ENCODE data around the gene ARF6. TPM values are rescaled to one million over a fixed set of nuclear protein-coding genes. Genes with fewer than 3 reads are reported as not detected.

The ARF6 gene
- total RNA-seq, 1 experiment from 2014 or later = 49.2 TPM

DNA sequence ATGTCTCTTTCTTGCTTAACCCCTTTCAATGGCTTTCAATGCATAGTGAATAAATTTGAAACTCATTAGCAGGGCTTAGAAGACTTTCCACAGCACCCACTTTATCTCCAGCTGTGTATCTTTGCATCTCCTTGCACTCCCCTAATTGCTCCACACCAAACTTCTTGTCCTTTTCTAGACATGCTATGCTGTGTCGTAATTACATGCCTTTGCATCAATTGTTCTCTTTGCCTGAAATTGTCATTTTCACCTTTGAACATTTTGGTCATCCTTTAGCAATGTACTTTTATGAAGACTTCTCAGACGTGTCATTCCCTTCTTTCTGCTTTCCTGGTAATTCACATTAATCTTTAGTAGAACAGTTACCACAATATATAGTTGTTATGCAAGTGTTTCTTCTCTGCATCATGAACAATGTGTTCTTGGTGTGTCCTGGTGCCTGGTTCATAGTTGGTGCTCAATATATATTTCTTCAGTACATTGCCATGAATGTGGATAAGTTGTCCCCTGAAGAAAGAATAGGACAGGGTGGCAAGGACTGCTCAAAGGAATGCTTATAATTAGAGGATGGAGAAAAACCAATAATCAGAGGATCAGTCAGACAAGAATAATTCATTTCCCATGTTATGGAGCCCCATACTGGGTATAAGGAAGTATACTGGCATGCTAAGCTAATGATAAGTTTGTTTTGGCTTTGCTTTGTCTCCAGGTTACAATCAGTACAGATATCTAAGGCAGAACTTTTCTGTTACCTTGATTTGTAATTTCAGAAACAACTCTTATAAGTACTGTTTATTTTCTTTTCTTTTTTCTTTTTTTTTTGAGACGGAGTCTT lies 27.2 kb downstream of the ARF6 start:
- no peaks in the 10 kb centered on the region for H3K9me3 ChIP-seq (ENCODE audit: control insufficient read depth, low read depth, low read length)
- no peak overlapping the region for H3K14ac ChIP-seq (ENCODE audit: insufficient read depth, low read length)
- H3K4me1 ChIP-seq (ENCODE audit: insufficient read depth, low read length) = no peaks in the 10 kb centered on the region
- H3T11ph ChIP-seq (ENCODE audit: low read length) = no peak overlapping the region
- H3K23me2 ChIP-seq (ENCODE audit: insufficient read length, low read depth, low read length, poor library complexity, severe bottlenecking) = no peaks in the 10 kb centered on the region
- H3K9me3 Mint-ChIP-seq = no peaks in the 10 kb centered on the region
- H3K23ac ChIP-seq (ENCODE audit: insufficient read length, low read depth, low read length) = no peak overlapping the region
- H4K5ac ChIP-seq (ENCODE audit: insufficient read length, low read depth, low read length) = no peak overlapping the region
- no peaks in the 10 kb centered on the region for H3K79me1 ChIP-seq (ENCODE audit: insufficient read depth, low read depth, low read length, poor library complexity, severe bottlenecking)
- H3K18ac ChIP-seq (ENCODE audit: insufficient read length, low read depth, low read length) = no peak overlapping the region
- no peak overlapping the region for H3K27ac ChIP-seq (ENCODE audit: insufficient read length, low read depth, low read length)
- no peak overlapping the region for H2AK5ac ChIP-seq (ENCODE audit: insufficient read length, low read length)
- no peaks in the 10 kb centered on the region for H3K27me3 Mint-ChIP-seq (ENCODE audit: low read depth)
- no peak overlapping the region for H2BK5ac ChIP-seq (ENCODE audit: insufficient read length, low read length)
- no peak overlapping the region for H2BK15ac ChIP-seq (ENCODE audit: low read depth, low read length)
- H3K4me1 Mint-ChIP-seq = no peaks in the 10 kb centered on the region; a peak in 1 of 4 replicates
- no peak overlapping the region for H2AFZ ChIP-seq (ENCODE audit: low read length)
- H3K4ac ChIP-seq (ENCODE audit: low read depth, low read length) = no peak overlapping the region
- H4K8ac ChIP-seq (replicated peaks; ENCODE audit: insufficient read length, low read depth, low read length) = no peak overlapping the region
- no peaks in the 10 kb centered on the region for H4K20me1 ChIP-seq (ENCODE audit: control insufficient read depth, insufficient read depth, insufficient read length)
- no peaks in the 10 kb centered on the region for H3K36me3 Mint-ChIP-seq (ENCODE audit: insufficient read depth in 1 of 3, low read depth in 3 of 3)
- no peak overlapping the region for H2BK120ac ChIP-seq (ENCODE audit: low read depth, low read length, poor library complexity, severe bottlenecking)
- TF ChIP-seq, protein P1, sequence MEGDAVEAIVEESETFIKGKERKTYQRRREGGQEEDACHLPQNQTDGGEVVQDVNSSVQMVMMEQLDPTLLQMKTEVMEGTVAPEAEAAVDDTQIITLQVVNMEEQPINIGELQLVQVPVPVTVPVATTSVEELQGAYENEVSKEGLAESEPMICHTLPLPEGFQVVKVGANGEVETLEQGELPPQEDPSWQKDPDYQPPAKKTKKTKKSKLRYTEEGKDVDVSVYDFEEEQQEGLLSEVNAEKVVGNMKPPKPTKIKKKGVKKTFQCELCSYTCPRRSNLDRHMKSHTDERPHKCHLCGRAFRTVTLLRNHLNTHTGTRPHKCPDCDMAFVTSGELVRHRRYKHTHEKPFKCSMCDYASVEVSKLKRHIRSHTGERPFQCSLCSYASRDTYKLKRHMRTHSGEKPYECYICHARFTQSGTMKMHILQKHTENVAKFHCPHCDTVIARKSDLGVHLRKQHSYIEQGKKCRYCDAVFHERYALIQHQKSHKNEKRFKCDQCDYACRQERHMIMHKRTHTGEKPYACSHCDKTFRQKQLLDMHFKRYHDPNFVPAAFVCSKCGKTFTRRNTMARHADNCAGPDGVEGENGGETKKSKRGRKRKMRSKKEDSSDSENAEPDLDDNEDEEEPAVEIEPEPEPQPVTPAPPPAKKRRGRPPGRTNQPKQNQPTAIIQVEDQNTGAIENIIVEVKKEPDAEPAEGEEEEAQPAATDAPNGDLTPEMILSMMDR (conservative IDR thresholded peaks at IDR 0.05) = no peak
- H3K56ac ChIP-seq (ENCODE audit: insufficient read length, low read depth, low read length) = no peak overlapping the region
- H3K9ac ChIP-seq (ENCODE audit: extremely low read depth, insufficient read length, low read length) = no peak overlapping the region
- no peak overlapping the region for H2BK12ac ChIP-seq (ENCODE audit: insufficient read length, low read depth, low read length)
- no peak overlapping the region; a peak in 1 of 7 replicates for H3K27ac Mint-ChIP-seq
- H3K4me2 ChIP-seq (ENCODE audit: insufficient read depth, insufficient read length, low read length) = no peak overlapping the region
- H3K79me2 ChIP-seq (ENCODE audit: insufficient read depth, low read length) = no peaks in the 10 kb centered on the region
- no peak overlapping the region for H4K91ac ChIP-seq (ENCODE audit: insufficient read length, low read depth, low read length)
- H3K4me3 Mint-ChIP-seq = no peak overlapping the region
- no peak for DNase-seq
- H2BK20ac ChIP-seq (ENCODE audit: low read depth, low read length, poor library complexity, severe bottlenecking) = no peak overlapping the region
- WGBS (ENCODE audit: extremely low coverage, insufficient read length, low lambda C conversion rate) = no CpG with 5 or more reads among the region's 3 CpGs
- H3K27me3 ChIP-seq (ENCODE audit: insufficient read depth, low read length) = no peaks in the 10 kb centered on the region
